ENCODE results near the gene PSTPIP1.

DNA sequence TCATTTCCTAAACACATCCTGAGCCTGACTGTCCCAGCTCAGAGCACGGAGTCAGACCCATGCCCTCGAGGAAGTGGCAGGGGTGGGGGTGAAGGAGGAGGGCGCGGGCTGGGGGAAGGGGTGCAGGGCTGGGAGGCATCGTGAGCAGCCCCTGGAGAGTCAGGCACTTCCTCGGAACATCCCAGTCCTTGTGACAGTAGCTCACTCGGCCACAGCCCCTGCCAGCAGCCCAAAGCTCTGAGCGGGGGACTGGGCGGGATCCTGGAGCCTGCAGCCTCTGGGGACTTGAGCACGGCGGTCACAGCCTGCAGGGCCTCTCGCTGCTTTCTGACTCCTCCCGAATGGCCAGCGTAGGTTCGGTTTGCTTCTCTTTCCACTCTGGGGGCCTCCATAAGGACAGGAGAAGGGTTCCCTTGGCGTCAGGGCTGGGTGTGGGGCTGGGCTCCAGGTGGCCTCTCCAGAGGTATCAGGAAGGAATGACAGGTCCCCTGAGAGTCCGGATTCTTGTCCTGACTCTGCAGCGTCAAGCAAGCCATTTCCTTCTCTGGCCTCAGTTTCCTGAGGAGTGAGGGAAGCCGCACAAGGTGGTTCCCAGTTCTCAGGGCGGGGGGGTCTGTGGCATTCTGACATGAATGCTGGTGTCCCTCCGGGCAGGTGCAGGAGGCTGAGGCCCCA is 20.9 kb downstream of the PSTPIP1 start:
- TF ChIP-seq POLR2A (IDR thresholded peaks at IDR 0.05): no peak
- TF ChIP-seq, protein P1, sequence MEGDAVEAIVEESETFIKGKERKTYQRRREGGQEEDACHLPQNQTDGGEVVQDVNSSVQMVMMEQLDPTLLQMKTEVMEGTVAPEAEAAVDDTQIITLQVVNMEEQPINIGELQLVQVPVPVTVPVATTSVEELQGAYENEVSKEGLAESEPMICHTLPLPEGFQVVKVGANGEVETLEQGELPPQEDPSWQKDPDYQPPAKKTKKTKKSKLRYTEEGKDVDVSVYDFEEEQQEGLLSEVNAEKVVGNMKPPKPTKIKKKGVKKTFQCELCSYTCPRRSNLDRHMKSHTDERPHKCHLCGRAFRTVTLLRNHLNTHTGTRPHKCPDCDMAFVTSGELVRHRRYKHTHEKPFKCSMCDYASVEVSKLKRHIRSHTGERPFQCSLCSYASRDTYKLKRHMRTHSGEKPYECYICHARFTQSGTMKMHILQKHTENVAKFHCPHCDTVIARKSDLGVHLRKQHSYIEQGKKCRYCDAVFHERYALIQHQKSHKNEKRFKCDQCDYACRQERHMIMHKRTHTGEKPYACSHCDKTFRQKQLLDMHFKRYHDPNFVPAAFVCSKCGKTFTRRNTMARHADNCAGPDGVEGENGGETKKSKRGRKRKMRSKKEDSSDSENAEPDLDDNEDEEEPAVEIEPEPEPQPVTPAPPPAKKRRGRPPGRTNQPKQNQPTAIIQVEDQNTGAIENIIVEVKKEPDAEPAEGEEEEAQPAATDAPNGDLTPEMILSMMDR (IDR thresholded peaks at IDR 0.05): no peak

All from right lobe of liver (tissue), 4 donors.